H9 (cell line): ENCODE data around the gene BRWD1. TPM values are rescaled to one million over a fixed set of nuclear protein-coding genes. Genes with fewer than 3 reads are reported as not detected.

Experiments used
- DNase-seq: peaks from one replicate; pipeline ENCODE4 v3.0.0-alpha.2; 2017
- H2AFZ ChIP-seq: one replicate; pipeline ENCODE4 v1.6.1; 2013; ENCODE audit warnings: mild to moderate bottlenecking, low read length, control low read depth, moderate library complexity
- H2AK5ac ChIP-seq: 2 replicates; pipeline ENCODE4 v1.6.1; 2013; ENCODE audit warnings: low read length, control low read depth, mixed read lengths; ENCODE audit not compliant: insufficient read length
- H2BK120ac ChIP-seq: one replicate; pipeline ENCODE4 v1.6.1; 2013; ENCODE audit warnings: low read depth, mild to moderate bottlenecking, low read length, control low read depth, inconsistent platforms; ENCODE audit not compliant: poor library complexity, severe bottlenecking
- H2BK12ac ChIP-seq: 2 replicates; pipeline ENCODE4 v1.6.1; 2013; ENCODE audit warnings: low read length, control low read depth, mixed read lengths, low read depth; ENCODE audit not compliant: insufficient read length
- H2BK15ac ChIP-seq: 2 replicates; pipeline ENCODE4 v1.6.1; 2013; ENCODE audit warnings: low read depth, low read length, control low read depth
- H2BK20ac ChIP-seq: one replicate; pipeline ENCODE4 v1.6.1; 2013; ENCODE audit warnings: low read depth, mild to moderate bottlenecking, low read length, control low read depth, inconsistent platforms; ENCODE audit not compliant: poor library complexity, severe bottlenecking
- H2BK5ac ChIP-seq: 2 replicates; pipeline ENCODE4 v1.6.1; 2013; ENCODE audit warnings: low read length, control low read depth, mixed read lengths; ENCODE audit not compliant: insufficient read length
- H3K14ac ChIP-seq: 2 replicates; pipeline ENCODE4 v1.6.1; 2013; ENCODE audit warnings: low read length, control low read depth; ENCODE audit not compliant: insufficient read depth
- H3K18ac ChIP-seq: 2 replicates; pipeline ENCODE4 v1.6.1; 2013; ENCODE audit warnings: low read depth, mild to moderate bottlenecking, mixed read lengths, low read length, control low read depth; ENCODE audit not compliant: insufficient read length
- H3K23ac ChIP-seq: 2 replicates; pipeline ENCODE4 v1.6.1; 2013; ENCODE audit warnings: low read length, control low read depth, mixed read lengths, low read depth; ENCODE audit not compliant: insufficient read length
- H3K23me2 ChIP-seq: 2 replicates; pipeline ENCODE4 v1.6.1; 2013; ENCODE audit warnings: low read depth, mild to moderate bottlenecking, mixed read lengths, low read length, control low read depth; ENCODE audit not compliant: insufficient read length, poor library complexity, severe bottlenecking
- H3K27ac ChIP-seq: 2 replicates; pipeline ENCODE4 v1.5.1; 2013; ENCODE audit warnings: low read length, control low read depth, mixed read lengths, low read depth; ENCODE audit not compliant: insufficient read length
- H3K27me3 ChIP-seq: 2 replicates; pipeline ENCODE4 v1.6.1; 2013; ENCODE audit warnings: low read length, control low read depth, inconsistent platforms; ENCODE audit not compliant: insufficient read depth
- H3K4ac ChIP-seq: 2 replicates; pipeline ENCODE4 v1.6.1; 2013; ENCODE audit warnings: low read depth, mild to moderate bottlenecking, control low read depth, inconsistent platforms, low read length, moderate library complexity
- H3K4me1 ChIP-seq: 2 replicates; pipeline ENCODE4 v1.6.1; 2013; ENCODE audit warnings: low read length, control low read depth, inconsistent platforms; ENCODE audit not compliant: insufficient read depth
- H3K4me2 ChIP-seq: 2 replicates; pipeline ENCODE4 v1.6.1; 2013; ENCODE audit warnings: low read length, control low read depth, mixed read lengths; ENCODE audit not compliant: insufficient read length, insufficient read depth
- H3K56ac ChIP-seq: 2 replicates; pipeline ENCODE4 v1.6.1; 2013; ENCODE audit warnings: low read depth, mild to moderate bottlenecking, mixed read lengths, low read length, control low read depth; ENCODE audit not compliant: insufficient read length
- H3K79me1 ChIP-seq: 2 replicates; pipeline ENCODE4 v1.6.1; 2013; ENCODE audit warnings: low read depth, mild to moderate bottlenecking, moderate library complexity, low read length, control low read depth, inconsistent platforms; ENCODE audit not compliant: insufficient read depth, poor library complexity, severe bottlenecking
- H3K79me2 ChIP-seq: 2 replicates; pipeline ENCODE4 v1.6.1; 2013; ENCODE audit warnings: low read length, control low read depth, inconsistent platforms; ENCODE audit not compliant: insufficient read depth
- H3K9ac ChIP-seq: 2 replicates; pipeline ENCODE4 v1.6.1; 2013; ENCODE audit warnings: low read length, control low read depth, mixed read lengths; ENCODE audit not compliant: insufficient read length; ENCODE audit errors: extremely low read depth
- H3K9me3 ChIP-seq: one replicate; pipeline ENCODE4 v1.6.1; 2013; ENCODE audit warnings: low read depth, low read length, inconsistent platforms; ENCODE audit not compliant: control insufficient read depth
- H3T11ph ChIP-seq: one replicate; pipeline ENCODE4 v1.6.1; 2013; ENCODE audit warnings: mild to moderate bottlenecking, low read length, control low read depth, inconsistent platforms
- H4K20me1 ChIP-seq: one replicate; pipeline ENCODE4 v1.6.1; 2013; ENCODE audit not compliant: control insufficient read depth, insufficient read length, insufficient read depth
- H4K5ac ChIP-seq: 2 replicates; pipeline ENCODE4 v1.6.1; 2013; ENCODE audit warnings: low read depth, mild to moderate bottlenecking, mixed read lengths, low read length, control low read depth; ENCODE audit not compliant: insufficient read length
- H4K8ac ChIP-seq: replicated peaks from 2 replicates; pipeline ENCODE4 v1.6.1; 2013; ENCODE audit warnings: low read length, control low read depth, mixed read lengths, low read depth; ENCODE audit not compliant: insufficient read length
- H4K91ac ChIP-seq: 2 replicates; pipeline ENCODE4 v1.6.1; 2013; ENCODE audit warnings: low read depth, mild to moderate bottlenecking, moderate library complexity, mixed read lengths, low read length, control low read depth; ENCODE audit not compliant: insufficient read length
- H3K27ac Mint-ChIP-seq, 3 experiments: 2 replicates in 2 of 3; 3 replicates in 1 of 3; pipeline ENCODE4 v1.8.0; 2020 to 2021; ENCODE audit warnings: mixed read lengths in 3 of 3, mild to moderate bottlenecking in 1 of 3, moderate library complexity in 1 of 3
- H3K27me3 Mint-ChIP-seq: 2 replicates; pipeline ENCODE4 v1.8.0; 2021; ENCODE audit warnings: low read depth, mild to moderate bottlenecking, moderate library complexity, mixed read lengths
- H3K36me3 Mint-ChIP-seq, 3 experiments: 2 replicates in 2 of 3; 3 replicates in 1 of 3; pipeline ENCODE4 v1.8.0; 2020 to 2021; ENCODE audit warnings: low read depth in 3 of 3, mixed read lengths in 3 of 3; ENCODE audit not compliant: insufficient read depth in 1 of 3
- H3K4me1 Mint-ChIP-seq, 2 experiments: 2 replicates each; pipeline ENCODE4 v1.8.0; 2020; ENCODE audit warnings: mixed read lengths in 2 of 2
- H3K4me3 Mint-ChIP-seq, 2 experiments: 2 replicates in 1 of 2; 3 replicates in 1 of 2; pipeline ENCODE4 v1.8.0; 2020 to 2021; ENCODE audit warnings: mild to moderate bottlenecking in 2 of 2, mixed read lengths in 2 of 2, moderate library complexity in 1 of 2
- H3K9me3 Mint-ChIP-seq, 2 experiments: 2 replicates in 1 of 2; 3 replicates in 1 of 2; pipeline ENCODE4 v1.8.0; 2020; ENCODE audit warnings: mild to moderate bottlenecking in 2 of 2, mixed read lengths in 2 of 2, moderate library complexity in 1 of 2
- WGBS: extraction: QIAGEN DNeasy Blood & Tissue Kit; methylation state at CpG from one replicate; pipeline ENCODE4 v1.1.7; 2013; ENCODE audit warnings: missing lambda C conversion rate, low lambda C conversion rate, mixed read lengths; ENCODE audit not compliant: insufficient read length; ENCODE audit errors: extremely low coverage; 5-methylcytosine and 5-hydroxymethylcytosine counted together
- total RNA-seq: library from RNA; stranded (reverse); gene quantifications from 2 replicates; pipeline ENCODE4 v1.2.1, GENCODE V29; 2021
- TF ChIP-seq, protein P1 (sequence below): fragments of 200-600 bp; sonication (generic); conservative IDR thresholded peaks from 3 replicates; pipeline ENCODE4 v1.8.0; 2021; ENCODE audit warnings: antibody characterized with exemption, mild to moderate bottlenecking

BRWD1 gene
- total RNA-seq, 1 experiment from 2014 or later = 48.4 TPM

- Histone ChIP-seq H4K20me1 (no peaks in the 10 kb centered on the region), H3K23ac (no peak overlapping the region), H3K56ac (no peak overlapping the region), H3K9ac (no peak overlapping the region), H4K91ac (no peak overlapping the region), H4K5ac (no peak overlapping the region), H3K27me3 (0 out of 2 replicates have a peak, but pooled peaks cover 2% of the 10 kb centered on the region), H3K79me1 (no peaks in the 10 kb centered on the region), H3K79me2 (no peaks in the 10 kb centered on the region), H3K4ac (no peak overlapping the region), H3T11ph (no peak overlapping the region), H3K9me3 (no peaks in the 10 kb centered on the region), H2BK5ac (no peak overlapping the region), H2AK5ac (no peak overlapping the region), H4K8ac (no peak overlapping the region), H3K4me1 (no peaks in the 10 kb centered on the region), H3K4me2 (no peak overlapping the region), H3K27ac (no peak overlapping the region), H3K23me2 (no peaks in the 10 kb centered on the region), H3K18ac (no peak overlapping the region), H2BK120ac (no peak overlapping the region), H2BK15ac (no peak overlapping the region), H3K14ac (no peak overlapping the region), H2BK12ac (no peak overlapping the region), H2BK20ac (no peak overlapping the region), H2AFZ (no peak overlapping the region)
- peaks cover 3% of the 10 kb centered on the region for H3K27me3 Mint-ChIP-seq
- H3K4me3 Mint-ChIP-seq = no peak overlapping the region
- DNase-seq = no peak
- no peak overlapping the region for H3K27ac Mint-ChIP-seq
- TF ChIP-seq, protein P1, sequence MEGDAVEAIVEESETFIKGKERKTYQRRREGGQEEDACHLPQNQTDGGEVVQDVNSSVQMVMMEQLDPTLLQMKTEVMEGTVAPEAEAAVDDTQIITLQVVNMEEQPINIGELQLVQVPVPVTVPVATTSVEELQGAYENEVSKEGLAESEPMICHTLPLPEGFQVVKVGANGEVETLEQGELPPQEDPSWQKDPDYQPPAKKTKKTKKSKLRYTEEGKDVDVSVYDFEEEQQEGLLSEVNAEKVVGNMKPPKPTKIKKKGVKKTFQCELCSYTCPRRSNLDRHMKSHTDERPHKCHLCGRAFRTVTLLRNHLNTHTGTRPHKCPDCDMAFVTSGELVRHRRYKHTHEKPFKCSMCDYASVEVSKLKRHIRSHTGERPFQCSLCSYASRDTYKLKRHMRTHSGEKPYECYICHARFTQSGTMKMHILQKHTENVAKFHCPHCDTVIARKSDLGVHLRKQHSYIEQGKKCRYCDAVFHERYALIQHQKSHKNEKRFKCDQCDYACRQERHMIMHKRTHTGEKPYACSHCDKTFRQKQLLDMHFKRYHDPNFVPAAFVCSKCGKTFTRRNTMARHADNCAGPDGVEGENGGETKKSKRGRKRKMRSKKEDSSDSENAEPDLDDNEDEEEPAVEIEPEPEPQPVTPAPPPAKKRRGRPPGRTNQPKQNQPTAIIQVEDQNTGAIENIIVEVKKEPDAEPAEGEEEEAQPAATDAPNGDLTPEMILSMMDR = no peak
- H3K36me3 Mint-ChIP-seq = no peaks in the 10 kb centered on the region
- no peaks in the 10 kb centered on the region for H3K4me1 Mint-ChIP-seq
- peaks cover 0 to 2% of the 10 kb centered on the region in 2 experiments; a peak in 1 of 5 replicates for H3K9me3 Mint-ChIP-seq
- no CpG with 5 or more reads among the region's 3 CpGs for WGBS
Observed at GRCh38 chr21:39362733-39363132, 49.3 kb upstream of the BRWD1 start.
